H9 (cell line): ENCODE data around the gene ATP1A3. TPM values are rescaled to one million over a fixed set of nuclear protein-coding genes. Genes with fewer than 3 reads are reported as not detected.

Experiments
- DNase-seq: peaks from one replicate; pipeline ENCODE4 v3.0.0-alpha.2; 2017
- H2AFZ ChIP-seq: one replicate; pipeline ENCODE4 v1.6.1; 2013; ENCODE audit warnings: mild to moderate bottlenecking, low read length, control low read depth, moderate library complexity
- H2AK5ac ChIP-seq: 2 replicates; pipeline ENCODE4 v1.6.1; 2013; ENCODE audit warnings: low read length, control low read depth, mixed read lengths; ENCODE audit not compliant: insufficient read length
- H2BK120ac ChIP-seq: one replicate; pipeline ENCODE4 v1.6.1; 2013; ENCODE audit warnings: low read depth, mild to moderate bottlenecking, low read length, control low read depth, inconsistent platforms; ENCODE audit not compliant: poor library complexity, severe bottlenecking
- H2BK12ac ChIP-seq: 2 replicates; pipeline ENCODE4 v1.6.1; 2013; ENCODE audit warnings: low read length, control low read depth, mixed read lengths, low read depth; ENCODE audit not compliant: insufficient read length
- H2BK15ac ChIP-seq: 2 replicates; pipeline ENCODE4 v1.6.1; 2013; ENCODE audit warnings: low read depth, low read length, control low read depth
- H2BK20ac ChIP-seq: one replicate; pipeline ENCODE4 v1.6.1; 2013; ENCODE audit warnings: low read depth, mild to moderate bottlenecking, low read length, control low read depth, inconsistent platforms; ENCODE audit not compliant: poor library complexity, severe bottlenecking
- H2BK5ac ChIP-seq: 2 replicates; pipeline ENCODE4 v1.6.1; 2013; ENCODE audit warnings: low read length, control low read depth, mixed read lengths; ENCODE audit not compliant: insufficient read length
- H3K14ac ChIP-seq: 2 replicates; pipeline ENCODE4 v1.6.1; 2013; ENCODE audit warnings: low read length, control low read depth; ENCODE audit not compliant: insufficient read depth
- H3K18ac ChIP-seq: 2 replicates; pipeline ENCODE4 v1.6.1; 2013; ENCODE audit warnings: low read depth, mild to moderate bottlenecking, mixed read lengths, low read length, control low read depth; ENCODE audit not compliant: insufficient read length
- H3K23ac ChIP-seq: 2 replicates; pipeline ENCODE4 v1.6.1; 2013; ENCODE audit warnings: low read length, control low read depth, mixed read lengths, low read depth; ENCODE audit not compliant: insufficient read length
- H3K23me2 ChIP-seq: 2 replicates; pipeline ENCODE4 v1.6.1; 2013; ENCODE audit warnings: low read depth, mild to moderate bottlenecking, mixed read lengths, low read length, control low read depth; ENCODE audit not compliant: insufficient read length, poor library complexity, severe bottlenecking
- H3K27ac ChIP-seq: 2 replicates; pipeline ENCODE4 v1.5.1; 2013; ENCODE audit warnings: low read length, control low read depth, mixed read lengths, low read depth; ENCODE audit not compliant: insufficient read length
- H3K27me3 ChIP-seq: 2 replicates; pipeline ENCODE4 v1.6.1; 2013; ENCODE audit warnings: low read length, control low read depth, inconsistent platforms; ENCODE audit not compliant: insufficient read depth
- H3K4ac ChIP-seq: 2 replicates; pipeline ENCODE4 v1.6.1; 2013; ENCODE audit warnings: low read depth, mild to moderate bottlenecking, control low read depth, inconsistent platforms, low read length, moderate library complexity
- H3K4me1 ChIP-seq: 2 replicates; pipeline ENCODE4 v1.6.1; 2013; ENCODE audit warnings: low read length, control low read depth, inconsistent platforms; ENCODE audit not compliant: insufficient read depth
- H3K4me2 ChIP-seq: 2 replicates; pipeline ENCODE4 v1.6.1; 2013; ENCODE audit warnings: low read length, control low read depth, mixed read lengths; ENCODE audit not compliant: insufficient read length, insufficient read depth
- H3K56ac ChIP-seq: 2 replicates; pipeline ENCODE4 v1.6.1; 2013; ENCODE audit warnings: low read depth, mild to moderate bottlenecking, mixed read lengths, low read length, control low read depth; ENCODE audit not compliant: insufficient read length
- H3K79me1 ChIP-seq: 2 replicates; pipeline ENCODE4 v1.6.1; 2013; ENCODE audit warnings: low read depth, mild to moderate bottlenecking, moderate library complexity, low read length, control low read depth, inconsistent platforms; ENCODE audit not compliant: insufficient read depth, poor library complexity, severe bottlenecking
- H3K79me2 ChIP-seq: 2 replicates; pipeline ENCODE4 v1.6.1; 2013; ENCODE audit warnings: low read length, control low read depth, inconsistent platforms; ENCODE audit not compliant: insufficient read depth
- H3K9ac ChIP-seq: 2 replicates; pipeline ENCODE4 v1.6.1; 2013; ENCODE audit warnings: low read length, control low read depth, mixed read lengths; ENCODE audit not compliant: insufficient read length; ENCODE audit errors: extremely low read depth
- H3K9me3 ChIP-seq: one replicate; pipeline ENCODE4 v1.6.1; 2013; ENCODE audit warnings: low read depth, low read length, inconsistent platforms; ENCODE audit not compliant: control insufficient read depth
- H3T11ph ChIP-seq: one replicate; pipeline ENCODE4 v1.6.1; 2013; ENCODE audit warnings: mild to moderate bottlenecking, low read length, control low read depth, inconsistent platforms
- H4K20me1 ChIP-seq: one replicate; pipeline ENCODE4 v1.6.1; 2013; ENCODE audit not compliant: control insufficient read depth, insufficient read length, insufficient read depth
- H4K5ac ChIP-seq: 2 replicates; pipeline ENCODE4 v1.6.1; 2013; ENCODE audit warnings: low read depth, mild to moderate bottlenecking, mixed read lengths, low read length, control low read depth; ENCODE audit not compliant: insufficient read length
- H4K8ac ChIP-seq: replicated peaks from 2 replicates; pipeline ENCODE4 v1.6.1; 2013; ENCODE audit warnings: low read length, control low read depth, mixed read lengths, low read depth; ENCODE audit not compliant: insufficient read length
- H4K91ac ChIP-seq: 2 replicates; pipeline ENCODE4 v1.6.1; 2013; ENCODE audit warnings: low read depth, mild to moderate bottlenecking, moderate library complexity, mixed read lengths, low read length, control low read depth; ENCODE audit not compliant: insufficient read length
- H3K27ac Mint-ChIP-seq, 3 experiments: 2 replicates in 2 of 3; 3 replicates in 1 of 3; pipeline ENCODE4 v1.8.0; 2020 to 2021; ENCODE audit warnings: mixed read lengths in 3 of 3, mild to moderate bottlenecking in 1 of 3, moderate library complexity in 1 of 3
- H3K27me3 Mint-ChIP-seq: 2 replicates; pipeline ENCODE4 v1.8.0; 2021; ENCODE audit warnings: low read depth, mild to moderate bottlenecking, moderate library complexity, mixed read lengths
- H3K36me3 Mint-ChIP-seq, 3 experiments: 2 replicates in 2 of 3; 3 replicates in 1 of 3; pipeline ENCODE4 v1.8.0; 2020 to 2021; ENCODE audit warnings: low read depth in 3 of 3, mixed read lengths in 3 of 3; ENCODE audit not compliant: insufficient read depth in 1 of 3
- H3K4me1 Mint-ChIP-seq, 2 experiments: 2 replicates each; pipeline ENCODE4 v1.8.0; 2020; ENCODE audit warnings: mixed read lengths in 2 of 2
- H3K4me3 Mint-ChIP-seq, 2 experiments: 2 replicates in 1 of 2; 3 replicates in 1 of 2; pipeline ENCODE4 v1.8.0; 2020 to 2021; ENCODE audit warnings: mild to moderate bottlenecking in 2 of 2, mixed read lengths in 2 of 2, moderate library complexity in 1 of 2
- H3K9me3 Mint-ChIP-seq, 2 experiments: 2 replicates in 1 of 2; 3 replicates in 1 of 2; pipeline ENCODE4 v1.8.0; 2020; ENCODE audit warnings: mild to moderate bottlenecking in 2 of 2, mixed read lengths in 2 of 2, moderate library complexity in 1 of 2
- WGBS: extraction: QIAGEN DNeasy Blood & Tissue Kit; methylation state at CpG from one replicate; pipeline ENCODE4 v1.1.7; 2013; ENCODE audit warnings: missing lambda C conversion rate, low lambda C conversion rate, mixed read lengths; ENCODE audit not compliant: insufficient read length; ENCODE audit errors: extremely low coverage; 5-methylcytosine and 5-hydroxymethylcytosine counted together
- total RNA-seq: library from RNA; stranded (reverse); gene quantifications from 2 replicates; pipeline ENCODE4 v1.2.1, GENCODE V29; 2021
- TF ChIP-seq, protein P1 (sequence below): fragments of 200-600 bp; sonication (generic); conservative IDR thresholded peaks from 3 replicates; pipeline ENCODE4 v1.8.0; 2021; ENCODE audit warnings: antibody characterized with exemption, mild to moderate bottlenecking

The ATP1A3 gene
- total RNA-seq, 1 experiment from 2014 or later = 11.6 TPM

DNA sequence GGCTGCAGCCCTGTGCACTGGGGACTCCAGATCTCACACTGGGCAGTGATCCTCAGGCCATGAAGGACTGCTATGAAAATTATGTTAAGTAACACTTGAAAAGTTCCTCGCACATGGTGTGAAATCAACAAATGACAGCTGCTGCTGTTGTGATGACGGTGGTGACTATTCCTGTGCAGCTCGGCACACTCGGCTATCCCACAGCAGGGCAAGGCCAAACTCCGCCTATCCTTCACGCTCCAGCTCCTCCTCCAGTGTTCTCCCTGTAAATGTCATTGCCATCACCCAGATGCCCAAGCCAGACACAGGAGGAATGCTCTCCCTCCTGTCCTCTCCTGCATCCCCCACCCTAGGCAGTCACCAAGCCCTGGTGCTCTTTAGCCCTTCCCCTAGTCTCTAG, 44.6 kb upstream of the ATP1A3 start:
- no peak overlapping the region for H4K91ac ChIP-seq
- no peak overlapping the region for H3K4ac ChIP-seq
- H3T11ph ChIP-seq = no peak overlapping the region
- no peak overlapping the region for H2BK12ac ChIP-seq
- no peaks in the 10 kb centered on the region for H3K79me1 ChIP-seq
- H3K14ac ChIP-seq = no peak overlapping the region
- H3K18ac ChIP-seq = no peak overlapping the region
- no peak overlapping the region for H2BK5ac ChIP-seq
- Mint-ChIP-seq H3K36me3 (peaks cover 33 to 61% (median 57%) of the 10 kb centered on the region in 3 experiments), H3K27me3 (no peaks in the 10 kb centered on the region), H3K27ac (peak overlapping the region in 1 of 3 experiments; percentile 62; a peak in 2 of 7 replicates), H3K9me3 (no peaks in the 10 kb centered on the region), H3K4me3 (no peak overlapping the region; a peak in 1 of 5 replicates), H3K4me1 (peaks cover 9 to 10% of the 10 kb centered on the region in 2 experiments)
- no peak overlapping the region for H2BK120ac ChIP-seq
- H4K8ac ChIP-seq = no peak overlapping the region
- no CpG with 5 or more reads among the region's 6 CpGs for WGBS
- H3K56ac ChIP-seq = no peak overlapping the region
- no peak overlapping the region for H4K5ac ChIP-seq
- H3K27ac ChIP-seq = no peak overlapping the region
- H3K9ac ChIP-seq = no peak overlapping the region
- no peaks in the 10 kb centered on the region for H3K9me3 ChIP-seq
- TF ChIP-seq, protein P1, sequence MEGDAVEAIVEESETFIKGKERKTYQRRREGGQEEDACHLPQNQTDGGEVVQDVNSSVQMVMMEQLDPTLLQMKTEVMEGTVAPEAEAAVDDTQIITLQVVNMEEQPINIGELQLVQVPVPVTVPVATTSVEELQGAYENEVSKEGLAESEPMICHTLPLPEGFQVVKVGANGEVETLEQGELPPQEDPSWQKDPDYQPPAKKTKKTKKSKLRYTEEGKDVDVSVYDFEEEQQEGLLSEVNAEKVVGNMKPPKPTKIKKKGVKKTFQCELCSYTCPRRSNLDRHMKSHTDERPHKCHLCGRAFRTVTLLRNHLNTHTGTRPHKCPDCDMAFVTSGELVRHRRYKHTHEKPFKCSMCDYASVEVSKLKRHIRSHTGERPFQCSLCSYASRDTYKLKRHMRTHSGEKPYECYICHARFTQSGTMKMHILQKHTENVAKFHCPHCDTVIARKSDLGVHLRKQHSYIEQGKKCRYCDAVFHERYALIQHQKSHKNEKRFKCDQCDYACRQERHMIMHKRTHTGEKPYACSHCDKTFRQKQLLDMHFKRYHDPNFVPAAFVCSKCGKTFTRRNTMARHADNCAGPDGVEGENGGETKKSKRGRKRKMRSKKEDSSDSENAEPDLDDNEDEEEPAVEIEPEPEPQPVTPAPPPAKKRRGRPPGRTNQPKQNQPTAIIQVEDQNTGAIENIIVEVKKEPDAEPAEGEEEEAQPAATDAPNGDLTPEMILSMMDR = no peak
- H2BK20ac ChIP-seq = no peak overlapping the region
- H2AK5ac ChIP-seq = no peak overlapping the region
- H3K23ac ChIP-seq = no peak overlapping the region
- no peaks in the 10 kb centered on the region for H3K27me3 ChIP-seq
- no peak overlapping the region for H2AFZ ChIP-seq
- H3K23me2 ChIP-seq = no peaks in the 10 kb centered on the region
- no peaks in the 10 kb centered on the region for H3K79me2 ChIP-seq
- H2BK15ac ChIP-seq = no peak overlapping the region
- no peak for DNase-seq
- H4K20me1 ChIP-seq = no peaks in the 10 kb centered on the region
- H3K4me1 ChIP-seq = no peaks in the 10 kb centered on the region
- no peak overlapping the region for H3K4me2 ChIP-seq
